Effector memory CD8-positive, alpha-beta T cell (primary cell): ENCODE measurements around the gene BIRC5.

Experiments used
- ATAC-seq: fragments of 150-1000 bp; cut with Tn5 transposase; replicated peaks from 2 replicates; pipeline ENCODE4 v1.10.0; 2021; ENCODE audit warnings: mild to moderate bottlenecking, moderate library complexity
- DNase-seq, 3 experiments: peaks; one replicate each; pipeline ENCODE4 v3.0.0; 2021
- H3K27ac Mint-ChIP-seq, 2 donors: one replicate each; pipeline ENCODE4 v1.8.0; 2022; ENCODE audit warnings: mild to moderate bottlenecking in 2 of 2, mixed read lengths in 2 of 2, moderate library complexity in 2 of 2
- H3K27me3 Mint-ChIP-seq, 2 donors: one replicate each; pipeline ENCODE4 v1.8.0; 2022; ENCODE audit warnings: mixed read lengths in 2 of 2
- H3K36me3 Mint-ChIP-seq: one replicate; pipeline ENCODE4 v1.8.0; 2022; ENCODE audit warnings: mild to moderate bottlenecking, moderate library complexity, mixed read lengths; ENCODE audit not compliant: insufficient read depth
- H3K4me1 Mint-ChIP-seq, 2 donors: one replicate each; pipeline ENCODE4 v1.8.0; 2022; ENCODE audit warnings: low read depth in 2 of 2, mixed read lengths in 2 of 2
- H3K4me3 Mint-ChIP-seq, 2 donors: one replicate each; pipeline ENCODE4 v1.8.0; 2022; ENCODE audit warnings: mild to moderate bottlenecking in 2 of 2, mixed read lengths in 2 of 2, moderate library complexity in 2 of 2
- H3K9me3 Mint-ChIP-seq, 2 donors: one replicate each; pipeline ENCODE4 v1.8.0; 2022; ENCODE audit warnings: mixed read lengths in 2 of 2

Gene BIRC5

DNA sequence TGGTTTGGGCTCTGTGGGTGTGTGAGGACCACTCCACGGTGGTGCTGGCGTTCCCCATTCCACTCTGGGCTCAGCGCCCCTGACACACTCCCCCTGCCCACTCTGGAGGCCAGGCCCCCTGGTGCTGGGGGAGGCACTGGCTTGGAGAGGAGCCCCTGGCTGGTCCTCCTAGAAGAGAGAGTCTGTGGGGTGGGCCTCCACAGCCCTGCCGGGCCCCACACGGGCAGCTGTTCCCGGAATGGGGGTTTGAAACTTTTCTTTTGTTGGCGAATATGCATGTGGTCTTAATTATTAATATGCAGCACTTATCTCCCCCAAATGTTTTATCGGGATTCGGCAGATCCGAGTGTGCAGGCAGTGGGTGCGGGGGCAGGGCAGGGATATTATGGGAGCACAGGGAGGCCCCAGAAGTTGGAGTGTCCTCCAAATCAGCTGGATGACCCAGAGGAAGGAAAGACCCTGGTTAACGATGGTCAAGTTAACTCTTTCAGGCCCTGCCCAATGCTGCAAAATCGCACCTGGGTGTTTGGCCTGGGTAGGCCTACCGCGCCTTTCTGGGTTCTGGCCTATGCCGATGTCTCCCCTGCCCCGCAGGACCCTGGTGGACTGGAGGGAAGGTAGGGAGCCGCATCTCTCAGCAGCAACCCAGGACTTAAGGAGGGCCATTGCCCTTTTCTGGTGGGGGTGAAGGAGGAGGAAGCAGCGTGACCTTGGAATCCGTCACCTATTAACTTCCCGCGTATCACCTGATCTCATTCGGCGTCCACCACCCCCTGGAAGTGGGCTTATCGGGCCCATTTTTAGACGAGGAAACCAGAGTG is 53.4 kb downstream of the BIRC5 start:
- Mint-ChIP-seq H3K4me3 (no peak overlapping the region), H3K36me3 (peaks cover 3% of the 10 kb centered on the region), H3K4me1 (peaks cover 8 to 12% of the 10 kb centered on the region in 2 donors), H3K9me3 (no peaks in the 10 kb centered on the region), H3K27me3 (peaks cover 21 to 25% of the 10 kb centered on the region in 2 donors), H3K27ac (no peak overlapping the region)
- no peak for ATAC-seq
- no peak for DNase-seq

DNA sequence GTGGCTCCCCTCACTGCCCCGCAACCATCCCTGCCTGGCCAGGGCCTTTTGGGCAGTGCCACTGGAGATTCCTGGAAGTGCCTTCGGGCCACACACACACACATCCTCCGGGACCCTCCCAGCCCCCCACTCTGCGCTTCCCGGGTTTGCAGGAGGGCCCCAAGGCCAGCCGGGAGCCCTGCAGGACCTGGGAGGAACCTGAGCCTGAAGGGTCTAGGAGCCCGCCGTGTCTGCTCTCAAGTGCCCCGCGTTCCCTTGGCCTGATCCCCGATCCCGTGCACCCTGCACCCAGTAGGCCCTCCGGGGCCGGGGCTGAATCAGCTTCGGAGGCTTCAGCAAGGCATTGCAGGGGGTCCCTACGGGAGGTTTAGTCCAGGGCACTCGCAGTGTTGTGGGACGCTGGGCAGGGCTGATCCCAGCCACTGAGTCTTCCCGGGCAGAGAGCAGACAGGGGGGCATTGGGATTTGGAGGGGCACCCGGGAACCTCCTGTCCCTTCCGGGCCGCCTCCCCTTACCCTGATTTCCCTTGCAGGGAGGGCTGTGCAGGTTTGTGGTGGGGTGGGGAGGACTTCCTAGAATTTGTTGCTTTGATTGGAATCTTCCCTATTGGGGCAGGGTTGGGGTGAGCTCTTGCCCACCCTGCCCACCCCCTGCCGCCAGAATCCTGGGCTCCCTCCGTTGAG is 54.3 kb downstream of the BIRC5 start:
- no peak for ATAC-seq
- Mint-ChIP-seq H3K9me3 (no peaks in the 10 kb centered on the region), H3K4me3 (no peak overlapping the region), H3K4me1 (peaks cover 8 to 12% of the 10 kb centered on the region in 2 donors), H3K27ac (no peak overlapping the region), H3K27me3 (peaks cover 21 to 30% of the 10 kb centered on the region in 2 donors), H3K36me3 (peaks cover 5% of the 10 kb centered on the region)
- DNase-seq, result no peak

DNA sequence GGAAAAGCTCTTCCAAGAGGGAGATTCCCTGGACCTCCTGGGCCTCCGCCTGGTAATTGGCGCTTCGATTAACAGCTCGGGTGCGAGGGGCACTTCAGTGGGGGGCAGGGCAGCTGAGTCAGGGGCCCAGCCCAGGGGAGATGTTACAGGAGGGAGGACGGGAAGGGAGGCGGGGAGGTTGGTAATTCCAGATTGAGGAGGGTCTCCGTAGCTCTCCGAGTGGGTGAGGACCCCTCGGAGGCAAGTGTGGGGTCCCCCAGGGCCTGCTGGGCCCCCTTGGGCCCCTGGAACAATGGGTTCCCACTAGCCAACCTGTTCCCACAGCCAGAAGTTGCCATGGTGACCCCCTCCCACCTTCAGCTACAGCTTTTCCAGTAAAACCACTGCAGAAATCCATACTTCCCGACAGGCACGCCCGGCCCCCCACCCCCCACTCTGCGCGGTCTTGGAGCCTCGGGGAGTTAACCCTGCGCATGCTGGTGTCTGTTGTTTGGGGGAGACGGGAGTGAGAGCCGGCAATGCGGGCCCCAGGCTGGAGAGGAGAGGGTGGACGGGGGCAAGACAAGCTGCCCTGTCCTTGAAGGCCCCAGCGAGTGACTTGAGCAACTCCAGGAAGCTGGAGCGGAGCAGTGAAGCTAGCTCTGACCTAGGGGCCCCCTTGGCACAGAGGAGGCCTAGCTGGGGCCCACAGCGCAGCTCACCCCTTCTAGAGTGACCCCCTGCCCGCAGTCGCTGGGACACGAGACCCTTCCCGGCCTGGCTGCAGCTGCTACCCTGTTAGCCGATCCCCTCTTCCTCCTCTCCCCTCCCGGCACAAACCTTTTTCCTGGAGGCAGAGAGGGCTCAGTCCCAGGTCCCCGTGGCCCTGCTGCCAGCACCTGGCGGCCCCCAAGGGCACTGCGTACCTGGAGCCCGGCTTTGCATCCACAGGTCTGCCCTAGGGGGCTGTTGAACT is 55.2 kb downstream of the BIRC5 start:
- ATAC-seq (no peak), DNase-seq (no peak)
- Mint-ChIP-seq H3K27me3 (peaks cover 21 to 30% of the 10 kb centered on the region in 2 donors), H3K27ac (no peak overlapping the region), H3K36me3 (peaks cover 5% of the 10 kb centered on the region), H3K4me1 (peaks cover 8 to 12% of the 10 kb centered on the region in 2 donors), H3K4me3 (no peak overlapping the region), H3K9me3 (no peaks in the 10 kb centered on the region)

DNA sequence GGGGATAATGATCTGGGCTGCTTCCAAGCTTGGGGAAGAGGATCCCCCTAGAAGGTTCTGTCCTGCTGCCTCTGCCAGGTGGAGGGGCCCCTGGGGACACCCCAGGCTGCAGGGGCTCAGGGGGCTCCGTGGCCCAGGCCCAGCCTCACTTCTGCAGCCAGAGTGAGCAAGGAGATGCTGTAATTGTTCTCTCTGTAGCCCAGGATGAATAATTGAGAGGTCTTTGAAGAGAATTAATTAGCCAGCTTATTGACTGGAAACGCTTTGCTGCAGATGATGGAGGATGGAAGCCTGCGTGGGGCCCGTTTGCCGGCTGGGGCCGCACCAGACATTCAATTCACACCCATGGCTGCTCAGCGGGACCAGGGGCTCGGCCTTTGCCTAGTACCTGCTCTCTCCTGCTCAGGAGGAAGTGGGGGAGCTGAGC is 55.9 kb downstream of the BIRC5 start:
- DNase-seq (no peak), ATAC-seq (no peak)
- H3K27ac Mint-ChIP-seq, result no peak overlapping the region
- no peak overlapping the region for H3K4me3 Mint-ChIP-seq
- H3K4me1 Mint-ChIP-seq, result peaks cover 8 to 12% of the 10 kb centered on the region in 2 donors
- H3K9me3 Mint-ChIP-seq, result no peaks in the 10 kb centered on the region
- peaks cover 21 to 30% of the 10 kb centered on the region in 2 donors for H3K27me3 Mint-ChIP-seq
- peaks cover 5% of the 10 kb centered on the region for H3K36me3 Mint-ChIP-seq

DNA sequence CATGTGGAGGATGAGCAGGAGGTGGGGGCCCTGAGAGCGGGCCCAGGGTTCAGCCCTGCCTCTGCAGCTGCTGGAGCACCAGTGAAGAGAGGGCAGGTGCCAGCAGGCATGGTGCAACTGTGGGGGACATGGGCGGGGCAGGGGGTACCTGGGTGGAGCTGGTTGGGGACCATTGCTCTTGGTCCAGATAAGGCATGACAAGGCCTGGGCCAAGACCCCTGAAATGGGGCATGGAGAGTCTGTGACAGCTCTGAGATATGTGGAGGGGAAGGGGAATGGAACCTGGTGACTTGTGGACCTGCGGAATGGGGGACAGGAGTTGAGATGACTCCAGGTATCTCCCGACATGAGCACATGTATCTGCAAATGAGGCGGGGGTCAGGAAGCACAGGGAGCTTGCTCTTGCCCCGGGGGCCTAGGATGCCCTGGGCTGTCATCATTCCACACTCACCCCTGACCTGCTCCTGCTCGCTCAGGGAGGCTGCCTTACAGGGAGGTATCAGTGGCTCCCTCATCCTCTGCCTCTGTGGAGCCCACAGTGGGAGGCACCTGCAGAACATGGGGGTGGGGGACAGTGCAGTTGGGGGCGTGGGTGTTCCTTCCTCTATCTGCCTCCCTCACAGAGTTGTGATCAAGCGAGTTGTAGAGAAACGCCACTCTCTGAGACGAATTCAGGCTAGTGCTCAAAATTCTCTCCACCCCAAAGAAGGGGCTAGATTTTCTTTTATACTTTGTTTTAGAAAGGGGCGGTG is 57.5 kb downstream of the BIRC5 start:
- Mint-ChIP-seq H3K27ac (peak overlapping the region in 1 of 2 donors; percentile 26), H3K36me3 (peaks cover 5% of the 10 kb centered on the region), H3K4me3 (no peak overlapping the region), H3K27me3 (peaks cover 27 to 31% of the 10 kb centered on the region in 2 donors), H3K9me3 (no peaks in the 10 kb centered on the region), H3K4me1 (peaks cover 8 to 12% of the 10 kb centered on the region in 2 donors)
- ATAC-seq (no peak), DNase-seq (no peak)

DNA sequence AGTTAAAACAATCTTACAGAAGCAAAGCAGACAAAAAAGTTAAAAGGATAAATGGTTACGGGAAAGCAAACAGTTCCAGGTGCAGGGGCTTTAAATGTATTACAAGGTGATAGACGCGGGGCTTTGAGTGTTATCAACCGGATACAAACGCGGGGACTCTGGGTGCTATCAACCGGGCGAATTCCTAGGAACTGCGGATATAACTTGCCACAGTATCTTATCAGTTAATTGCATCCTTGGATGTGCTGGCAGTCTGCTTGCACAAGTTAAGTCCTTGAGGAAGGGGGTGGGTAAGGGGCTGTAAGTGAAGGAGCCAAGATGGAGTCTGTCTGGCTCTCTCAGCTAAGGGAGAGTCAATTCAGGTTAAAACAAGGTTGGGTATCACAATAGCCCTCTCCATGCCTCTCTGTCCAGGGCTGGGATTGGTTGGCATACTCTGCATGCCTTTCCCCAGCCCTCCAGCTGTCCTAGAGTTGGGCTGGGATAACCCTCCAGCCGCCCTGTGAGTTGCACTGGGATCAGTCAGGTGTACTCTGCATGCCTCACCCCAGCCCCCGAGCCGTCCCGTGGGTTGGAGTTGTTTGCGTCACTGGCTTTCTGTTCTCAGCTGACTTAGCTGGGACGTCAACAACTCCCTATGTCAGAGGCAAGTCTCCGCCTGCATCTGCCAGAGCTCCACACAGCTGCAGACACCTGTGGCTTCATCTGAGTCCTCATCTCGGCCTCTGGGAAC is 58.3 kb downstream of the BIRC5 start:
- Mint-ChIP-seq H3K27me3 (peaks cover 27 to 39% of the 10 kb centered on the region in 2 donors), H3K27ac (peak overlapping the region in 1 of 2 donors; percentile 26), H3K36me3 (peaks cover 5% of the 10 kb centered on the region), H3K9me3 (no peaks in the 10 kb centered on the region), H3K4me1 (peaks cover 8 to 12% of the 10 kb centered on the region in 2 donors), H3K4me3 (no peak overlapping the region)
- no peak for DNase-seq
- peak; percentile 85 for ATAC-seq

DNA sequence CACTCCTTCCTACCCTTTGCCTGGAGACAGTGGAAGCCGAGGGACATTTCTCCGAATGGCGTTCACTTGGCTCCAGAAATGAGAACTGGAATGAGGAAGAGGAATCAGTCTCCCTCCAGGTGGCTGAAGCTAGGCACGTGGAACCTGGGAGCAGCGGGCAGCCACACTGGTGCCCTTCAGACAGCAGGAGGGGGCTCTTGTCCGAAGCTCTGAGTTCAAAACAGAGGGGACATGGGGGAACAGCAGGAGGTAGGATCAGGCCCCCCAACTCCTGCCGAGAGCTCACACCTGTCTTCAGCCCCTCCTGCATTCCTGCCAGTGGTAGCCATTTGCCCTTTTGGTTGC is 58.8 kb downstream of the BIRC5 start:
- Mint-ChIP-seq H3K36me3 (peaks cover 5% of the 10 kb centered on the region), H3K27me3 (peaks cover 27 to 40% of the 10 kb centered on the region in 2 donors), H3K4me1 (peaks cover 8 to 12% of the 10 kb centered on the region in 2 donors), H3K4me3 (no peak overlapping the region), H3K9me3 (no peaks in the 10 kb centered on the region), H3K27ac (no peak overlapping the region)
- no peak for DNase-seq
- ATAC-seq, result no peak

DNA sequence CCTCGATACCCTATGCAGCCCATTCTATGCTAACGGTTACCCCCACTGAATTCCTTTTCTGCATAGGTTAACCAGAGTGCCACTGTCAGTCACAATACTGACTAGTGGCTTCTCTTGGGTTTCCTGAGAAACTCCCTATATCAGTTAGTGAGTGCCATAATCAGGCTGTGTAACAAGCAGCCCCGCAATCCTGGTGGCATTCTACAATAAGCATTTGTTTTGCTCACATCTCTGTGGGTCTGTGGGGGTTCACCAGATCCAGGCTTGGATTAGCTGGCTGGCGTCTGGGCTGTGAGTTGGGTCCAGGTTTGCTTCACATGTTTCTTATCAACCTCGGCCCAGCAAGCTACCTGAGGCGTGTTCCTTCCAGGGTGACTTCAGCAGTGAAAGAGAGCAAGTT is 59.8 kb downstream of the BIRC5 start:
- Mint-ChIP-seq H3K4me1 (peaks cover 8 to 12% of the 10 kb centered on the region in 2 donors), H3K9me3 (no peaks in the 10 kb centered on the region), H3K4me3 (no peak overlapping the region), H3K27me3 (peaks cover 27 to 40% of the 10 kb centered on the region in 2 donors), H3K36me3 (peaks cover 5% of the 10 kb centered on the region), H3K27ac (no peak overlapping the region)
- ATAC-seq (no peak), DNase-seq (no peak)
